Measurements from ENCODE around the gene PRMT9.

GRCh38 chr4:147610686-147611085 lies 73.3 kb downstream of the PRMT9 start:
- TF ChIP-seq CTCF (optimal IDR thresholded peaks at IDR 0.05 in 1 of 3, IDR thresholded peaks at IDR 0.05 in 1 of 3, conservative IDR thresholded peaks at IDR 0.05 in 1 of 3; ENCODE audit: extremely low read depth in 1 of 3, insufficient read depth in 2 of 3, low read length in 3 of 3) (no peak), EZH2 (IDR thresholded peaks at IDR 0.05; ENCODE audit: low read length) (no peak)

Data from keratinocyte (primary cell).